NCI-H146 treated with DMSO at 0.1 percent for 48 hours (cell line): ENCODE measurements around the gene UROC1.

Source experiments
- DNase-seq: peaks from one replicate; lab custom pipeline; 2025; ENCODE audit not compliant: unreplicated experiment; lab: John Stamatoyannopoulos, UW

The UROC1 gene

DNA sequence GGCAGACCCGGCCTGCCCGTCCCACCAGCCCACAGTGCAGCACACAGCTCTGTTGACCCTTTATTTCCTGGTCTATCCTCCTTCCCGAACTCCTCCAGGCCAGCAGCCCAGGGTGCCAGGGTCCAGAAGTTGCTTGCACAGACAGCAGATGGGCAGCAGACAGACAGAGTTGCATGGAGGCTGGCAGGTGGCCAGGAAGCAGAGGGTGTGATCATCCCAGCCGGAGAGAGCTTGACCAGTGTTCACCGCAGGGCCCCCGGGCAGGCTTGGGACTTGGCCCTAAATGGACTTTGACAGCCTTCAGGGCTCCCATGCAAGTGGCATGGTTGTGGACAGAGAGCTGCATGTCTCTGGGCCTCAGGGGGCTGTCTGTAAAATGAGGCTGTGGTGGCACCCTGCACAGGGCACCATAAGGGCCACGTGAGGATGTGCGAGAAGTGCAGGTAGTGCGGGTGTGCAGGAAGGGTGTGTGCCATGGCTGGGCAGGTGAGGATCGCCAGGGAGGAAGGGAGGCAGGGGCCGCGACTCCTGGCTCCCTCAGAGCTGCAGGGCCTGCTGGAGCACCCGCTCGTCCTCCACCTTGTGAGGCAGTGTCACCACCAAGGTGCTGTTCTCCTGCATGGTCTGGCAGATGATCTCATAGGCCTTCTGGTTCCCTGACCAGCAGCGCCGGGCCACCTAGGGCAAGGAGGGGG, 35.6 kb downstream of the UROC1 start:
- peak; percentile 13 for DNase-seq

- no peak for DNase-seq
Measured at GRCh38 chr3:126480861-126481260, 36.7 kb downstream of the UROC1 start.

DNA sequence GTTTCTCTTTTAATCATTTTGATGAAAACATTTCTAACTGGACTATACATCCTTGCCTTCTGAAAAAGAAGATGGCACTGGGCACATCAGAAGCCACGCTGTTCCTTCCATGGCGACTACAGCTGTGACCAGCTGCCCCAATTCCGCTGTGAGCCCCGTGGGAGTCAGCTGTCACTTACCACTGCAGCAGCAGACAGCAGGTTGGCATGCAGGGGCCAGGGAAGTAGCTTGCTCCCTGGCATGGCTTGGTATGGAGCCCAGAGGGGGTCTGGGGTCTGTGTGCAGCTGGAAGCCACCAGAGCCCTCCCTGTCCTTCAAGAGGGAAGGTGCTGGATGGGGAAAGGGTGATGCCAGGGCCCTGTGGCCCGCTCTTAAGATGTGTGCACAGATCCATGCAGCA, 37.4 kb downstream of the UROC1 start:
- DNase-seq: no peak

DNA sequence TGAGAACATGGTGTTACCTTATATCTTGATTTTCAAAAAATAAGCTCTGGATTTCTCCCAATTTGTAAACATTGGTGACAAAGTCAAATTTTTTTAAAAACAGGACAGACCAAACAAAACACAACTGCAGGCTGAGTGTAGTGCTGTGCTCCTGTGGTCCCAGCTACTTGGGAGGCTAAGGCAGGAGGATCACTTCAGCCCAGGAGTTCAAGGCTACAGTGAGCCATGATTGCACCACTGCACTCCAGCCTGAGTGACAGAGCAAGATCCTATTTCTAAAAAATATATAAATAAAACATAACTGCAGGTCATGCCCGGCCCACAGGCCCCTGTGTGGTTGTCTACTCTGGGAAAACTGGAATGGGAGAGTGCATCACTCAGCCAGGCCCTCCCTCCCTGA, 37.9 kb downstream of the UROC1 start:
- DNase-seq: no peak

DNA sequence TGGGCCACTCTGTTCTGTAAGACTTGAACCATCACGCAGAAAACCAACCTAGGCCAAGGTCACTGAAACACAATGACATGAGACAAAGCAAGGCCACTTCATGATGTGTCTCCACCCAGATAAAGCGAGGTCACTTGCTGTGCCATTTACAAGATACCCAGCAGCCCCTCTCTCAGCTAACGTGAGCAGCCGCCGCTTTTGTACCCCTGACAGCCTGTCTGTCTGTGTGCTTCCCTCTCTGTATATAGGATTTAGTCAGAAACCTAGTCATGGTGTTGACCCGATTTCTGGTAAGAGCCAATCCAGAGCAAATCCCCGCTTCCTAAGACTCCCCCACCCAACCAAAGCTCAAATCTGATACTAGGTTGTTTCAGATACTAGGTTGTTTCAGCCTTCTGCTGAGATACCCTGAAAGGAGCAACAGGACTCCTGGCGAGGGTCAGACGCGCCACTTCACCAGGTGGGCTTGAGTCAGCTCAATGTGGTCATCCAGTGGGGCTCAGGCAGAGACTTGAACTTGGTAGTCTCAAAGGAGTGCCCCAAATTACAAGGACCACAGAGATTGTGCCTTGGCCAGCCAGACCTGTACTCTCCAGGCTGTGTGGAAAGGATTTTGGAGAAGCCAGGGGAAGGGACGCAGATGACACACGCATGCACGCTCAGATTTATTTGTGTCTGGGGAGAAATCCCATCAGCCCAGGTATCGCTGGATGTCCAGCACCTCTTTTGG, 38.8 kb downstream of the UROC1 start:
- no peak for DNase-seq

GRCh38 chr3:126477061-126477380, 40.6 kb downstream of the UROC1 start:
- DNase-seq: no peak

GRCh38 chr3:126476166-126477060, 41.2 kb downstream of the UROC1 start:
- peak; percentile 77 for DNase-seq

GRCh38 chr3:126475413-126476114, 42.0 kb downstream of the UROC1 start, which contains the start of gene ZXDC:
ZXDC (minus strand) TSS chr3:126475891; CDS start chr3:126475865, 26 bp downstream.
- peak; percentile 90 for DNase-seq

GRCh38 chr3:126474498-126475412, 42.8 kb downstream of the UROC1 start:
- no peak for DNase-seq

DNA sequence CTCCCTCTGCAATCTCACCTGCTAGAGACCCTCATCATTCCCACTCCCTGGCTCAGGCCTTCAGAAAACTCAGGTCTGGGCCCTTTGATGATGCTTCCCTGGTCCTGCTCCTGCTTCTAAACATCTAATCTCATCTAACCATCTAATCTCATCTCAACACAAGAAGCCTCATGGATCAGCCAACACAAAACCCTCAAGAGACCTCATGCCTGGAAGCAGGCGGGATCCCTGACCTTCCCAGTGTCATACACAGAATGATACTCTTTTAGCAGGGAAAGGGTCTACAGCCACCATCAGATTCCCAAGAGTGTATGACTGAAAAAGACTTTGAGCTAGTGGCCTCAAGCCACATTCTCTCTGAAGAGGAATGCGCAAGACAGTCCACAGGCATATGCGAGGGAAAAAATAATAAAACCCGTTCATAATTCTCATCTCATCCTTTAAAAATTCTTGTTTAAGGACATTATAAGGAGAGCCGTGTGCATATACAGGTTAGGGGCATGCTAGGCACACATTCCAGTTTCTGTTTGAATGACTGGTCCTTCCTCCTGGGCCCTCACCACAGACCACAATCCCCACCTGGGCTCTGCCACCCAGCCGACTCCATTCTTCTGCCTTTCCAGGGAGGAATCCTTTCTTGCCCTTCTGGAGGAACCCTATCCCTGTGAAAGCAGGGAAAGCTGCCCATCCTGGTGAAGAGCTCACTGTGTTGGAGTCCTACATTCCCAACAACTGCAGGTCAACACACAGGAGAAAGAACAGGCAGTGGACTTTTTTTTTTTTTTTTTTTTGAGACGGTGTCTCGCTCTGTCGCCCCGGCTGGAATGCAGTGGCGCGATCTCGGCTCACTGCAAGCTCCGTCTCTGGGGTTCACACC, 44.0 kb downstream of the UROC1 start:
- DNase-seq: no peak

DNA sequence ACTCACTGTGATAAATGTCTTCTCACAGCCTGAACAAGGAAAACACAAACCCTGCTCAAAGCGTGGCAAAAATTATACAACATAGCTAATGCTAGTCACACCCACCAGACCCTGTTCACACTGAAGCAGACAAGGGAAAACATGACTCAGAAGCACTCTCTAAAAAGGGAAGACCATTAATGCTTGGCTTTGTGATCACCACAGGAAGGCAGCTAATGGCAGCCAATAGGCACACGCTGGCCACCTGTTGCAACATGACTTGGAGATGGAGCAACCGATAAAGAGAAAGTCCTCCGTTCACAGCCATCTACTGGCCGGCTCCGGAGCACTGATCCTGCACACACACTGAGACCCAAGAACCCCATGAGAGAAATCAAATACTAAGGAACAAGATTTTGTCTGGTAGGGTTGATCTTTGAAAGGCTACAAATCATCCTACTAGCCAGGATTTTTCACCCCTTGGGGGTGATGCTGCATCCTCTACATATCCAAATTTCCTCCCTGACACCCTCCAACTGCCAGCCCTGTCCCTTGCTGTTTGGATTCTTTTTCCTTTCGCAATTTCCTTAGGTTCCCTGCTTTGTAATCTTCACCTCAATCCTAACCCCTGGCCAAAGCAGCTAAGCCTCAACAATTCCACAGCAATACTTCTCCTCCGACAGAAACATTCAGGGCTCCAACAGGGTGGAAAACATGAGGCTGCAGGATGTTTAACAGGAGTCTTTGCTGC, 45.1 kb downstream of the UROC1 start:
- DNase-seq: peak; percentile 77

- no peak for DNase-seq
Measured at GRCh38 chr3:126469479-126469878, 48.1 kb downstream of the UROC1 start.

DNA sequence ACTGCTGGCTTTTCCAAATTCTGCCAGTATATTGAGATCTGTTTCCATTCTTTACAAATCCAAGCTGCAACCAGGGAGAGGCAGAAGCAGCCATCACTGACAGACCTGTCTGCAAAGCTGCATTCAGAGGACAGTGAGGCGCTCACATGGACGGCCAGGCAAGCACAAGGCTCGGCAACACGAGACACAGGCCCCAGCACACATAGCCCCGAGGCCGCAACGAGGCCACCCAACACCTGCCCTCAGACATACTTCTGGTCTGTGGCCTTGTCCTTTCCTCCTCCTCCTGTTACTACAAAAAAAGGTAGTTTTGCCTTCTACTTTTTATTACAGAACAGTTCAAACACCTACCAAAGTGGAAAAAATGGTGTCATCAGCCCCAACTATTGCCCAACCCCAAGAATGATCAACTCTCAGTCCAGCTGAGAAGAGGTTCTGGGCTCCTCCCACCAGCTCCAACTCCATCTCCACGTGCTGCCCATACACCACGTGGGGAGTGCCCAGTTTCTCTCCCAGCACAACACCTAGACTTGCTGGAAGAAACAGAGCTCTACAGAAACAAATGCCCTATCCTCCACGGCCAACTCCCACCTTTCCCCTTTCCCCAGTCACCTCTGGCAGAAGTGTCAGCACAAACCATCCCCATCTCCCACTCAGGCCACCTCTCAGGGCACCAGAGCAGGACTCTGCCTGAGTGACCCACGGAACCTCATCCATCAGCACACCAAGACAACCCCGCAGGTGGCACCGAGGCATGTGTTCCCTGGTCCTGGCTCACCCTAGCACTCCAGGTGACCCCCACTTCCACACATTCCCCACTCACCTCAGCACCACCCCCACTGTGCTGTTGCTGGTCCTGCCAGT, 49.3 kb downstream of the UROC1 start:
- no peak for DNase-seq

GRCh38 chr3:126467611-126467955, 50.0 kb downstream of the UROC1 start:
- DNase-seq: no peak

- no peak for DNase-seq
Measured at GRCh38 chr3:126466886-126467610, 50.5 kb downstream of the UROC1 start.

DNA sequence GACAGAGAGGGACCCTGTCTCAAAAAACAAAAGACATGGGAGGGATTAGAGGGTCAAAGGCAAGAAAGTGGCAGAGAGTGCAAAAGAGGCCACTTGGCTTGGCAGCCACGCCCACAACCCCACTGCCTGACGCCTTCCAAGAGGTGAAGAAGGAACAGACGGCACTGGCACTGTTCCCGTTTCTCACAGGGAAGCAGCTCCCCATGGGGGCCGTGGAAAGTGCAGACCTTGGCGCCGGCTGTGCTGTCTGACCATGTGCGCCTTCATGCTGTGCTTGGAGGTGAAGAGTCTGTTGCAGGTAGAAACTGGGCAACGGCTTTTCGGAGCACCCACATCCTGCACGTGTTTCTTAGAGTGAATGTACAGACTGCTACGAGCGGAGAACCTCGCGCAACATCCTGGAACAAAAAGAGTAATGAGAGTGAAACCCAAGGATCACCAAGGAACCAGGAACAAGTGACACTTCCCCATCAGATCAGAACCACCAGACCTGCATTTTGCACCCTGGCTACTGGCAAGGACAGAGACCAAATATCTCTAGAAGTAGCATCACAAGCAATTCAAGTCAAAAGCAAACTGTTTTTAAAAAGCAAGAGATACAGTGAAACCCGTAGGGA, 51.5 kb downstream of the UROC1 start:
- no peak for DNase-seq
